Measurements from ENCODE around the gene RASA3. TPM values are rescaled to one million over a fixed set of nuclear protein-coding genes. Genes with fewer than 3 reads are reported as not detected.

The RASA3 gene
- total and polyA plus RNA-seq, 7 donors, result 4.2 to 22.4 (median 16.9) TPM

DNA sequence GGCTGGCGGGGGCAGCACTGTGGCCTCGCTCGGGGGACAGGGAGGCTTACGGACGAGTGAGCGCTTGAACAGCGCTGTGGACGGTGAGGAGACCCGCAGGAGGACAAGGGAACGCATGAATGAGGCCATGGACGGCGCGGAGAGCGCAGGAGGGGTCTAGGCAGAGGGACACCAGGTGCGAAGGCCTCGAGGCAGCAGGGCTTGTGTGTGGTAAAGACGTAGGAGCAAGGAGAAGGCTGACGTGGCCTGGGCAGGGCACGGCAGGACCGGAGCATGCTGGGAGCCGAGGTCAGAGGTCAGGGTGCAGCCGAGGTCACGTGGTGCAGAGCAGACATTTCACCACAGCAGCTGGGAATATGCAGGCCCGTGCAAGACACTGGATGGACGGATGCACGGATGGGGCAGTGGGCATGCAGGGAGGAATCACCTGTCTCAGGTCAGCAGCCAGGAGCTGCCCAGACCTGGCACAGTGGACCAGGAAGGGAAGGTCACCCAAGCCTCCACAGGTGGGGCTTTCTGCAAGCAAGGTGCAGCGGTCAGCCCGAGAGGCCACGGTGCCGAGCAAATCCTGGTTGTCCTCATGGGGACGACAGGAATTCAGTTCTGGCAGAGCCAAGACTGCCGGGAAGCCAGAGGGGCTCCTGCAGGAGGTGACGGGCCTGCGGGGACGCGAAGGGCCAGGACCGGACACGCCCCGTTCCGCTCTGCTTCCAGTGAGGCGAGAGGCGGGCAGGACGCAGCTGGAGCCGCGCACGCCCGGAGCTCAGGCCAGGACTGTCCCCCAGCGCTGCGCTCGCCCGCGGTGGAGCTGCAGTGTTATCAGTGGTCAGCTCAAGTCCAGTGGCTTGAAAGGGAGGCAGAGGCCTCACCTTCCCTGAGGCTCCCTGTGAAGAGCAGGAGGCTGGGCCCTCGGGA, 72.2 kb downstream of the RASA3 start:
- no peaks in the 10 kb centered on the region for H3K36me3 ChIP-seq
- peak overlapping the region; percentile 24 to 66 (median 42) for H3K27ac ChIP-seq
- H3K27me3 ChIP-seq, result no peaks in the 10 kb centered on the region
- H3K4me3 ChIP-seq, result no peak overlapping the region
- peaks cover 0 to 75% (median 52%) of the 10 kb centered on the region in 4 donors for H3K4me1 ChIP-seq
- TF ChIP-seq POLR2AphosphoS5 (IDR thresholded peaks at IDR 0.05), result peak in 1 of 4 donors; percentile 35
- TF ChIP-seq POLR2A (IDR thresholded peaks at IDR 0.05), result no peak
- WGBS, 2 donors, result 90 to 93% methylated on average over 53 of the region's 53 CpGs
- H3K9me3 ChIP-seq, result no peaks in the 10 kb centered on the region
- intact Hi-C loops (cut with DNase I), result no loop called here
- no peak for DNase-seq

GRCh38 chr13:114059428-114059827, 73.0 kb downstream of the RASA3 start:
- Histone ChIP-seq H3K9me3 (no peaks in the 10 kb centered on the region), H3K4me3 (no peak overlapping the region), H3K27ac (peak overlapping the region in 3 of 4 donors; percentile 38 to 66 (median 47)), H3K27me3 (no peaks in the 10 kb centered on the region), H3K4me1 (peaks cover 0 to 68% (median 46%) of the 10 kb centered on the region in 4 donors), H3K36me3 (no peaks in the 10 kb centered on the region)
- WGBS, 2 donors, result 94 to 96% methylated on average over 16 of the region's 16 CpGs
- no peak for DNase-seq
- TF ChIP-seq POLR2AphosphoS5 (IDR thresholded peaks at IDR 0.05) (no peak), POLR2A (IDR thresholded peaks at IDR 0.05) (no peak), EP300 (IDR thresholded peaks at IDR 0.05) (no peak)
- TF ChIP-seq, protein P1, sequence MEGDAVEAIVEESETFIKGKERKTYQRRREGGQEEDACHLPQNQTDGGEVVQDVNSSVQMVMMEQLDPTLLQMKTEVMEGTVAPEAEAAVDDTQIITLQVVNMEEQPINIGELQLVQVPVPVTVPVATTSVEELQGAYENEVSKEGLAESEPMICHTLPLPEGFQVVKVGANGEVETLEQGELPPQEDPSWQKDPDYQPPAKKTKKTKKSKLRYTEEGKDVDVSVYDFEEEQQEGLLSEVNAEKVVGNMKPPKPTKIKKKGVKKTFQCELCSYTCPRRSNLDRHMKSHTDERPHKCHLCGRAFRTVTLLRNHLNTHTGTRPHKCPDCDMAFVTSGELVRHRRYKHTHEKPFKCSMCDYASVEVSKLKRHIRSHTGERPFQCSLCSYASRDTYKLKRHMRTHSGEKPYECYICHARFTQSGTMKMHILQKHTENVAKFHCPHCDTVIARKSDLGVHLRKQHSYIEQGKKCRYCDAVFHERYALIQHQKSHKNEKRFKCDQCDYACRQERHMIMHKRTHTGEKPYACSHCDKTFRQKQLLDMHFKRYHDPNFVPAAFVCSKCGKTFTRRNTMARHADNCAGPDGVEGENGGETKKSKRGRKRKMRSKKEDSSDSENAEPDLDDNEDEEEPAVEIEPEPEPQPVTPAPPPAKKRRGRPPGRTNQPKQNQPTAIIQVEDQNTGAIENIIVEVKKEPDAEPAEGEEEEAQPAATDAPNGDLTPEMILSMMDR (IDR thresholded peaks at IDR 0.05), result no peak
- intact Hi-C loops (cut with DNase I), result no loop called here

DNA sequence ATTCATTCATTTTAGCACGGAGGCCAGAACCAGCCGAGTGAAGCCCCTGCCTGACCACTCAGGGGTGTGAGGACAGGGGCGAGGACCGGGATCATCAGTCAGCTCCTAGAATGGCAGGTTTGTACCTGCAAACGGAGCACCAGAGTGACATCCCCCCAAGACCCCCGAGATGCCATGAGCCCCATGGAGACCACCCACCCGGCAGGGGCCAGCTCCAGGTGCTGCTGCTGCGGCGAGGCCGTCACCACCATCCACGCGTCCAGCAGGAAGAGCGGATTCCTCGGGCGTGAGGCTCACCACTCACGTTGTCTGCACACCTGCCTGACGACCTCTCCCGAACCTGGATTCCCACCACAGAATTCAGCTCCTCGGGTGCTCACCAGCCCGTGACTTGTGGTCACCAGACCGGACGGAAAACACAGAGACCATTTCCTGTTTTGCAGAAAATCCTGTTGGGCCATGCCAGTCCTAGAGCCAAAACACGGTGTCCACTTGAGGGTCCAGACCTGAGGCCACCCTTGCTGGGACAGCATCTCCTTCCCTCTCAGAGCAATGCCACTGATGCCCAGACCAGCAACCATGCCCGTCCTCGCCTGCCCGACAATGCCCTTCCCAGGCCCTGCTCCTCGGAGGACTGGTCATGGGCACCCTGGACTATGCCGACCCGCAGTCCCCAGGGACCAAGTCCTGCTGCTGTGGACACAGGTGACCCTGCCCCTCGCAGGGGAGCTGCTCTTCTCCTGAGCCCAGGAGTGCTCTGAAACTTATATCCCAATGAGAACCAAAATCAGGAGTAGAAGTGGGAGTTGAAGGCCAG, 74.2 kb downstream of the RASA3 start:
- H3K36me3 ChIP-seq, result no peaks in the 10 kb centered on the region
- WGBS, 2 donors, result 87 to 88% methylated on average over 30 of the region's 30 CpGs
- no peak overlapping the region for H3K4me3 ChIP-seq
- no peak for DNase-seq
- no peaks in the 10 kb centered on the region for H3K27me3 ChIP-seq
- H3K9me3 ChIP-seq, result no peaks in the 10 kb centered on the region
- intact Hi-C loops (cut with DNase I), result no loop called here
- no peak for TF ChIP-seq EP300 (IDR thresholded peaks at IDR 0.05)
- TF ChIP-seq POLR2AphosphoS5 (IDR thresholded peaks at IDR 0.05), result no peak
- TF ChIP-seq, protein P1 (IDR thresholded peaks at IDR 0.05), result no peak
- no peak for TF ChIP-seq POLR2A (IDR thresholded peaks at IDR 0.05)
- H3K4me1 ChIP-seq, result peaks cover 0 to 56% (median 35%) of the 10 kb centered on the region in 4 donors
- H3K27ac ChIP-seq, result peak overlapping the region in 3 of 4 donors; percentile 3 to 30 (median 15)

DNA sequence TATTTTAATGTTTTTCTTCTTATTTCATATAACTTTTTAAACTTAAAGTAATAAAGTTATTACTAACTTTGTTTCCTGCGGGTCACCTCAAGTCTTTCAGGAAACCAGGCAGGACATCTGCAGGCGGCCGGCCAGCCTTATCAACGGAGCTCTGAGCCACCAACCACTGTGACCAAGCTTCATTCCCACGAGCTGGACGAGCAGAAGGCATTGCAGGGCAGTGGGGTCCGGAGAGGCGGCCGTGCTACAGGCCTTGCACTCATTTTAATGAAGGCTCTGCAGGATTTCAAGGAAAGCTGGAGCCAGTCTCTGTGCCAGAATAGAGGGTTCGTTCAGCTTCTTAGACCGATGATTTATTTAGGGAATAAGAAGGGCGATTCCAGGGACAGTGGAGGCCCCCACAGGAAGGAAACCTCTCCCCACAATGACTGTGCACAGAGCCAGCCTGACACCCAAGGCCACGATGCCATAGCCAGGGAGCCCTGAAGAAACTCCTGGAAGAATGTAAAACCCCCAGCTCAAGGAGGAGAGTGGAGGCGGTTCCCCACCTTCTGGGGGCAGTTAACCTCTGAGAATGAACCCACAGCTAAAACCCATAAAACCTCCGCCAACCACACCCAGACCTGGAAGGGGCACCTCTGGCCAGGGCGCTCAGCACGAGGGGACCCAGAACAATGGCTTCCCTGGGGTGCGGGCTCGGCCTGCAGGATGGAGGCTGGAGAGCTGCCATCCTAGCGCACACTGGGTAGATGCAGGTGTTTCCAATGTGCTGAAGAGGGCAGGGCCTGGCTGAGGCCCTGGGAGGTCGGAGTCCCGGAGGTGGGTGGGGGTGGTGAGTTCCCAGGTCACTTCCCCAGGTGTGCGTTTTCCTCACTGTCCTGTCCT, 75.0 kb downstream of the RASA3 start:
- TF ChIP-seq, protein P1 (IDR thresholded peaks at IDR 0.05), result no peak
- TF ChIP-seq POLR2AphosphoS5 (IDR thresholded peaks at IDR 0.05) (no peak), POLR2A (IDR thresholded peaks at IDR 0.05) (no peak), EP300 (IDR thresholded peaks at IDR 0.05) (no peak)
- H3K4me3 ChIP-seq, result no peak overlapping the region
- H3K27ac ChIP-seq, result peak overlapping the region in 3 of 4 donors; percentile 3 to 30 (median 15)
- no peaks in the 10 kb centered on the region for H3K36me3 ChIP-seq
- H3K27me3 ChIP-seq, result no peaks in the 10 kb centered on the region
- H3K9me3 ChIP-seq, result no peaks in the 10 kb centered on the region
- WGBS, 2 donors, result 54 to 56% methylated on average over 23 of the region's 23 CpGs
- H3K4me1 ChIP-seq, result peaks cover 0 to 52% (median 26%) of the 10 kb centered on the region in 4 donors
- intact Hi-C loops (cut with DNase I), result no loop called here
- no peak for DNase-seq

Measured in sigmoid colon (tissue), 7 donors.